ENCODE data around the gene SLC13A5.

- no peak for TF ChIP-seq CTCF (conservative IDR thresholded peaks at IDR 0.05 in 1 of 2, IDR thresholded peaks at IDR 0.05 in 1 of 2; ENCODE audit: extremely low read depth in 1 of 2, insufficient read depth in 1 of 2, low read depth in 1 of 2, low read length in 2 of 2)
- no peak for TF ChIP-seq EZH2 (IDR thresholded peaks at IDR 0.05; ENCODE audit: borderline replicate concordance, low read length)
Measured at GRCh38 chr17:6702567-6703215, 10.5 kb downstream of the SLC13A5 start.
